Measurements from ENCODE around the gene CHML.

GRCh38 chr1:241615043-241615974 lies 24.9 kb downstream of the CHML start:
- TF ChIP-seq USF2 (IDR thresholded peaks at IDR 0.05; ENCODE audit: low read length) (no peak), E2F6 (IDR thresholded peaks at IDR 0.05) (no peak), CTCF (IDR thresholded peaks at IDR 0.05; ENCODE audit: control extremely low read depth in 1 of 3, insufficient read depth in 1 of 3, low read depth in 1 of 3, low read length in 3 of 3) (no peak), POLR2A (IDR thresholded peaks at IDR 0.05; ENCODE audit: control extremely low read depth in 1 of 2, low read depth in 2 of 2, low read length in 2 of 2) (no peak), MAFK (IDR thresholded peaks at IDR 0.05; ENCODE audit: low read depth, low read length) (no peak), JUND (IDR thresholded peaks at IDR 0.05; ENCODE audit: low read length) (no peak), CBX5 (IDR thresholded peaks at IDR 0.05; ENCODE audit: low read depth, low read length) (no peak), SP1 (IDR thresholded peaks at IDR 0.05; ENCODE audit: low read depth, low read length) (no peak), JUN (IDR thresholded peaks at IDR 0.05; ENCODE audit: low read depth, low read length) (no peak), NRF1 (IDR thresholded peaks at IDR 0.05; ENCODE audit: low read depth, low read length) (no peak), SIN3A (conservative IDR thresholded peaks at IDR 0.05 in 1 of 2, IDR thresholded peaks at IDR 0.05 in 1 of 2; ENCODE audit: low read depth in 1 of 2, low read length in 2 of 2) (no peak), POLR2AphosphoS5 (IDR thresholded peaks at IDR 0.05; ENCODE audit: low read depth, low read length) (no peak), SIX5 (IDR thresholded peaks at IDR 0.05; ENCODE audit: low read depth, low read length) (no peak)

Measured in H1 (cell line).